Fibroblast of lung (primary cell): Measurements from ENCODE around the gene BBLN. TPM values are rescaled to one million over a fixed set of nuclear protein-coding genes. Genes with fewer than 3 reads are reported as not detected.
"Not testable (repeated sequence)": the region's sequence is repeated elsewhere in the genome, so short reads cannot be mapped to it uniquely, and the experiment has no call there.

ENCODE experiments used
- DNase-seq, 2 donors: peaks; one replicate each; pipeline versions ENCODE4 v3.0.0 to v3.0.0-alpha.2; 2010; ENCODE audit warnings: low read depth in 2 of 2
- H2AFZ ChIP-seq: 2 replicates; pipeline ENCODE4 v1.5.1; 2012; ENCODE audit warnings: low read length, control low read depth, inconsistent platforms
- H3K27ac ChIP-seq: 2 replicates; pipeline ENCODE4 v1.5.1; 2011; ENCODE audit warnings: low read length, control low read depth; ENCODE audit not compliant: insufficient read depth
- H3K27me3 ChIP-seq: 2 replicates; pipeline ENCODE4 v1.5.1; 2011; ENCODE audit warnings: mild to moderate bottlenecking, low read length; ENCODE audit not compliant: control insufficient read depth, insufficient read depth
- H3K36me3 ChIP-seq: 2 replicates; pipeline ENCODE4 v1.5.1; 2011; ENCODE audit warnings: low read length; ENCODE audit not compliant: control insufficient read depth, insufficient read depth
- H3K4me1 ChIP-seq: 2 replicates; pipeline ENCODE4 v1.5.1; 2011; ENCODE audit warnings: low read length; ENCODE audit not compliant: control insufficient read depth, insufficient read depth; ENCODE audit errors: extremely low read depth
- H3K4me2 ChIP-seq: 2 replicates; pipeline ENCODE4 v1.5.1; 2011; ENCODE audit warnings: low read length, control low read depth; ENCODE audit not compliant: insufficient read depth; ENCODE audit errors: extremely low read depth
- H3K4me3 ChIP-seq, 4 experiments: fragments of 200-600 bp in 1 of 4; sonication (generic) in 1 of 4; replicated peaks in 1 of 4; 2 replicates each; pipeline ENCODE4 v1.5.1; 2011 to 2016; ENCODE audit warnings: low read length in 4 of 4, low read depth in 3 of 4, mild to moderate bottlenecking in 3 of 4, control low read depth in 2 of 4, inconsistent platforms in 1 of 4, mixed read lengths in 1 of 4; ENCODE audit not compliant: insufficient read depth in 1 of 4; ENCODE audit errors: control extremely low read depth in 1 of 4
- H3K79me2 ChIP-seq: 2 replicates; pipeline ENCODE4 v1.5.1; 2012; ENCODE audit warnings: mild to moderate bottlenecking, low read length, inconsistent platforms; ENCODE audit not compliant: control insufficient read depth, insufficient read depth
- H3K9ac ChIP-seq: 2 replicates; pipeline ENCODE4 v1.5.1; 2011; ENCODE audit warnings: mild to moderate bottlenecking, low read length, control low read depth; ENCODE audit not compliant: insufficient read depth
- H3K9me3 ChIP-seq: 2 replicates; pipeline ENCODE4 v1.5.1; 2012; ENCODE audit warnings: low read depth, low read length; ENCODE audit not compliant: control insufficient read depth, insufficient read depth
- H4K20me1 ChIP-seq: 2 replicates; pipeline ENCODE4 v1.5.1; 2011; ENCODE audit warnings: low read length; ENCODE audit not compliant: control insufficient read depth, insufficient read depth; ENCODE audit errors: extremely low read depth
- EZH2 ChIP-seq: IDR thresholded peaks from 2 replicates; pipeline ENCODE4 v1.5.1; 2012; ENCODE audit warnings: low read length, control low read depth, mild to moderate bottlenecking; ENCODE audit errors: missing control alignments
- polyA plus RNA-seq, 2 donors: library from polyadenylated mRNA; depleted of rRNA in 1 of 2; stranded (reverse) in 1 of 2; unstranded in 1 of 2; fragments of >200 nt; gene quantifications; 2 replicates each; pipeline ENCODE4 v1.2.1, GENCODE V29; 2011 to 2012; ENCODE audit warnings: missing spikeins in 1 of 2
- total RNA-seq: library from RNA; depleted of rRNA; stranded (reverse); fragments of >200 nt; gene quantifications from 2 replicates; pipeline ENCODE4 v1.2.1, GENCODE V29; 2014
- TF ChIP-seq, protein P1 (sequence below), 2 donors: IDR thresholded peaks in 1 of 2; conservative IDR thresholded peaks in 1 of 2; 1 replicate in 1 of 2; 2 replicates in 1 of 2; pipeline ENCODE4 v1.5.1; 2011 to 2012; ENCODE audit warnings: low read length in 2 of 2, control low read depth in 1 of 2, inconsistent platforms in 1 of 2, low read depth in 1 of 2, mild to moderate bottlenecking in 1 of 2

The BBLN gene
- total and polyA plus RNA-seq, 2 donors (not counting 1 experiment from before 2014, with no cell fraction given): 23.8 to 29.4 TPM

DNA sequence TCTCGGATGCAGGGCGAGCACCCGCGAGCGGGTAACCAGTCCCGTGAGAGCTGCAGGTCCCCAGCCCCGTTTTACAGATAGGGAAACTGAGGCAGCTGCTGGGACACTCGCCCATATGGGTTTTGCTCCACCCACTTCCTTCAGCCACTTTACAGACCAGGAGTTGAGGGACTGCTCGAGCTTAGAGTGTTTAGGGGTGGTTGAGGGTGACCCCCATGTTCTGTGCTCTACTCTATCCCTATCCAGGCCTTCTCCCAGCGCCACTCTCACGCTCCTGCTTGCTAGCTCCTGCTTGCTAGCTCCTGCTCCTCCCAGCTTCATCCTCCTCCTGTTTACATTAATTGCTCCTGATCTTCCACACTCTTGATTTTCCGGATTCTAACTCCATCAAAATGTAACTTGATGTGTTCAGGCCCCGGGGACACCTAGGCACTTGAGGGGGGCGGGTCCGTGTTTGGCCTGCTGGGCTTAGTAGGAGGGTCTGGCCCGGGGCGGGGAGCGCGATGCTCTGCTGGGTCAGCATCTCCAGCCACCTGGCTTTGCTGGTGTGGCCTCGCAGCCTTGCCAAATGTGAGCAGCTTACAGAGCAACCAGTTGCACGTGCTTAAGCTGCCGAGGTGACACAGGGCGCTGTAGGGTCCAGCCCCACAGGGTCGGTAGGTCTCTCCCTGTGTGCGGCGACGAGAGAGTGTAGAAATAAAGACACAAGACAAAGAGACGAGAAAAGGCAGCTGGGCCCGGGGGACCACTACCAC lies 31.1 kb upstream of the BBLN start:
- peak overlapping the region; percentile 98 for H3K9ac ChIP-seq
- H3K36me3 ChIP-seq: no peaks in the 10 kb centered on the region
- no peak for TF ChIP-seq EZH2
- TF ChIP-seq, protein P1, sequence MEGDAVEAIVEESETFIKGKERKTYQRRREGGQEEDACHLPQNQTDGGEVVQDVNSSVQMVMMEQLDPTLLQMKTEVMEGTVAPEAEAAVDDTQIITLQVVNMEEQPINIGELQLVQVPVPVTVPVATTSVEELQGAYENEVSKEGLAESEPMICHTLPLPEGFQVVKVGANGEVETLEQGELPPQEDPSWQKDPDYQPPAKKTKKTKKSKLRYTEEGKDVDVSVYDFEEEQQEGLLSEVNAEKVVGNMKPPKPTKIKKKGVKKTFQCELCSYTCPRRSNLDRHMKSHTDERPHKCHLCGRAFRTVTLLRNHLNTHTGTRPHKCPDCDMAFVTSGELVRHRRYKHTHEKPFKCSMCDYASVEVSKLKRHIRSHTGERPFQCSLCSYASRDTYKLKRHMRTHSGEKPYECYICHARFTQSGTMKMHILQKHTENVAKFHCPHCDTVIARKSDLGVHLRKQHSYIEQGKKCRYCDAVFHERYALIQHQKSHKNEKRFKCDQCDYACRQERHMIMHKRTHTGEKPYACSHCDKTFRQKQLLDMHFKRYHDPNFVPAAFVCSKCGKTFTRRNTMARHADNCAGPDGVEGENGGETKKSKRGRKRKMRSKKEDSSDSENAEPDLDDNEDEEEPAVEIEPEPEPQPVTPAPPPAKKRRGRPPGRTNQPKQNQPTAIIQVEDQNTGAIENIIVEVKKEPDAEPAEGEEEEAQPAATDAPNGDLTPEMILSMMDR (conservative IDR thresholded peaks at IDR 0.05 in 1 of 2, IDR thresholded peaks at IDR 0.05 in 1 of 2; ENCODE audit: low read depth in 1 of 2, low read length in 2 of 2): no peak

GRCh38 chr9:128129976-128130590 lies 30.0 kb upstream of the BBLN start:
- not testable (repeated sequence) for DNase-seq, H3K9me3 ChIP-seq

More for the DNA sequence above, 31.1 kb upstream of the BBLN start:
- H2AFZ ChIP-seq: peak overlapping the region; percentile 93
- H3K9me3 ChIP-seq: no peaks in the 10 kb centered on the region
- H4K20me1 ChIP-seq: no peaks in the 10 kb centered on the region
- H3K4me3 ChIP-seq: peak overlapping the region; percentile 75 to 93 (median 88)
- no peak for DNase-seq
- H3K79me2 ChIP-seq: peaks cover 10% of the 10 kb centered on the region
- peaks cover 13% of the 10 kb centered on the region for H3K4me1 ChIP-seq
- H3K27me3 ChIP-seq: peaks cover 13% of the 10 kb centered on the region
- H3K27ac ChIP-seq: peak overlapping the region; percentile 95
- peak overlapping the region; percentile 95 for H3K4me2 ChIP-seq

DNA sequence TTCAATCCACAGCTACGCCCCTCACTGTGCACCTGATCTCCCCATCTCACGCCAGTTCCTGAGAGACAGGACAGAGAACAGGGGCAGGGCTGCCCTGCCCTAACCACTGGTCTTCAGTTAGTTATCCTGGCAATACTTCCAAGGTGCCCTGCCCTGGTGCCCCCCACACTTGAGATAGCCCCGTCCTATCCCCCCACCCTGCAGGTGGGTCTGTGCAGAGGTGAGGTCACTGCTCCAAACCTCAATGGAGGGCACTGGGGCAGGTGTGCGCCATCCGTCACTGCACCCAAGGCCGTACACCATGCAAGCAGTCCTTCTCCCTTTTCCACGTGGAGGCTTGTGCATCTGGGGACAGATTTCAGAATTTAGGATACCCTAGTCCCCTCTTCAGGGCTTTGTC lies 29.4 kb upstream of the BBLN start:
- H4K20me1 ChIP-seq, H3K4me2 ChIP-seq, H3K36me3 ChIP-seq, H3K4me3 ChIP-seq, H3K27ac ChIP-seq, H3K9ac ChIP-seq, DNase-seq, H3K79me2 ChIP-seq, H3K9me3 ChIP-seq, H2AFZ ChIP-seq, H3K4me1 ChIP-seq: not testable (repeated sequence)
- H3K27me3 ChIP-seq: peaks cover 16% of the 10 kb centered on the region

More at GRCh38 chr9:128129976-128130590, 30.0 kb upstream of the BBLN start:
- TF ChIP-seq, protein P1 (conservative IDR thresholded peaks at IDR 0.05 in 1 of 2, IDR thresholded peaks at IDR 0.05 in 1 of 2; ENCODE audit: low read depth in 1 of 2, low read length in 2 of 2): peak in 1 of 2 donors; percentile 9
- peaks cover 13% of the 10 kb centered on the region for H3K27me3 ChIP-seq
- not testable (repeated sequence) for H4K20me1 ChIP-seq, H3K27ac ChIP-seq, H3K9ac ChIP-seq, H3K36me3 ChIP-seq, H2AFZ ChIP-seq, H3K79me2 ChIP-seq, H3K4me2 ChIP-seq, H3K4me3 ChIP-seq
- peaks cover 12% of the 10 kb centered on the region for H3K4me1 ChIP-seq
